ENCODE results near the gene TTC4.

- TF ChIP-seq GATA2 (IDR thresholded peaks at IDR 0.05; ENCODE audit: low read depth, low read length) (no peak), GATA3 (IDR thresholded peaks at IDR 0.05; ENCODE audit: low read depth, low read length) (no peak)
Observed at GRCh38 chr1:54745274-54745673, 29.6 kb downstream of the TTC4 start.
